HG02852 (cell line): ENCODE results near the gene TPGS1.

Experiments used
- ATAC-seq: cut with Tn5 transposase; IDR thresholded peaks from one replicate; pipeline ENCODE4 v1.9.1; 2021; ENCODE audit warnings: mild to moderate bottlenecking, moderate library complexity; ENCODE audit not compliant: unreplicated experiment

Gene TPGS1, protein sequence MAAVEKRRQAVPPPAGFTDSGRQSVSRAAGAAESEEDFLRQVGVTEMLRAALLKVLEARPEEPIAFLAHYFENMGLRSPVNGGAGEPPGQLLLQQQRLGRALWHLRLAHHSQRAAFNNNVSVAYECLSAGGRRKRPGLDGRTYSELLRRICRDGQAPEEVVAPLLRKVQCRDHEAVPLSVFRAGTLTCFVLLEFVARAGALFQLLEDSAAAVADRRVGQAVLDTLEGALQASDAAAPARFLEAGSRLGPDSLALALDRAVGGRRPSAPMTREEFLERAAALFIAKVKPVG

DNA sequence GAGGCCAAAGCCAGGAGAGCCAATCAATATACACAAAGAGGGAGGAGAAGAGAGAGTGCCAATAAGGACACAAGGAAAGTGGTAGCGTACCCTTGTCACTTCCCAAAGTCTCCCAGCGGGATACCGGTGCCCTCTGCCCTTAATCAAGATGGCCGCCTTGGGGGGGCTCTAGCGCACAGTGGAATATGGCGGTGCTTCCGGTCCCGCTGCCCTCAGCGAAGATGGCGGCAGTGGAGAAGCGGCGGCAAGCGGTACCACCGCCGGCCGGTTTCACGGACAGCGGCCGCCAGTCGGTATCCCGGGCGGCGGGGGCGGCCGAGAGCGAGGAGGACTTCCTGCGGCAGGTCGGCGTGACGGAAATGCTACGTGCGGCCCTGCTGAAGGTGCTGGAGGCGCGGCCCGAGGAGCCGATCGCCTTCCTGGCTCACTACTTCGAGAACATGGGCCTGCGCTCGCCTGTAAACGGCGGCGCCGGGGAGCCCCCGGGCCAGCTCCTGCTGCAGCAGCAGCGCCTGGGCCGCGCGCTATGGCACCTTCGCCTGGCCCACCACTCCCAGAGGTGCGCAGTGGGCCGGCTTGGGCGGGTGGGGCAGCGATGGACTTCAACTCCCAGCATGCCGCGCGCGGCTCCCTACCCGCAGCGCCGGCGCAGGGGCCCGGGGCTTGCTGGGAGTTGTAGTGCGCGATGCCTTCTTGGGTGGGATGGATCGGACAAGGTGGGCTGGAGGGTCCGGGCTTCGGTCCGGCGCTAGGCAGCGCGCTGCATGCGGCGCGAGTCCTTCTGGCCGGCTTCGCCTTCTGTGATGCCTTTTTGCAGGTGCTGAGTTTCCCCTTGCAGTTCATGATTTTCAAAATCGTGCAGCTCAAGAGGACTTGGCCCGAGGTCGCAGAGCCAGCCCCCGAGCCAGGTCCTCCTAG lies at the start of gene TPGS1:
Gene TPGS1 (plus strand): TSS at position 212 of the 918 bp plus-strand sequence. CDS start 10 bp downstream, at position 222.
- peak; percentile 61 for ATAC-seq

DNA sequence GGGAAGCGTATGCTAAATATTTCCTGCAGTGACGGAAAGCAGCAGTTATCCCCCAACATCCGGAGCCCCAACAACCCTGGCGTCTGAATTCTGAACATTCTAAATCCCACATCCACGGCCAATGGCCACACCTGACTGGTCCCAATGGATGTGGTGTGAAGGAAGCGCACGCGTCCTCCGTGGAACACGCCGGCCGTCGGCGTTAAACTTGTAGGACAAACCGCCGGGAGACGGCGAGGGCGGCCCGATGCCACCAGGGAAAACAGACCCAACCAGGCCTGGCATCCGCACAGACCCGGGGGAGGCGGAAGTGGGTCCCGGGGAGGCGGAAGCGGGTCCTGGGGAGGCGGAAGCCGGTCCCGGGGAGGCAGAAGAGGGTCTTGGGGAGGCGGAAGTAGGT lies 49.7 kb upstream of the TPGS1 start:
- ATAC-seq, result no peak

DNA sequence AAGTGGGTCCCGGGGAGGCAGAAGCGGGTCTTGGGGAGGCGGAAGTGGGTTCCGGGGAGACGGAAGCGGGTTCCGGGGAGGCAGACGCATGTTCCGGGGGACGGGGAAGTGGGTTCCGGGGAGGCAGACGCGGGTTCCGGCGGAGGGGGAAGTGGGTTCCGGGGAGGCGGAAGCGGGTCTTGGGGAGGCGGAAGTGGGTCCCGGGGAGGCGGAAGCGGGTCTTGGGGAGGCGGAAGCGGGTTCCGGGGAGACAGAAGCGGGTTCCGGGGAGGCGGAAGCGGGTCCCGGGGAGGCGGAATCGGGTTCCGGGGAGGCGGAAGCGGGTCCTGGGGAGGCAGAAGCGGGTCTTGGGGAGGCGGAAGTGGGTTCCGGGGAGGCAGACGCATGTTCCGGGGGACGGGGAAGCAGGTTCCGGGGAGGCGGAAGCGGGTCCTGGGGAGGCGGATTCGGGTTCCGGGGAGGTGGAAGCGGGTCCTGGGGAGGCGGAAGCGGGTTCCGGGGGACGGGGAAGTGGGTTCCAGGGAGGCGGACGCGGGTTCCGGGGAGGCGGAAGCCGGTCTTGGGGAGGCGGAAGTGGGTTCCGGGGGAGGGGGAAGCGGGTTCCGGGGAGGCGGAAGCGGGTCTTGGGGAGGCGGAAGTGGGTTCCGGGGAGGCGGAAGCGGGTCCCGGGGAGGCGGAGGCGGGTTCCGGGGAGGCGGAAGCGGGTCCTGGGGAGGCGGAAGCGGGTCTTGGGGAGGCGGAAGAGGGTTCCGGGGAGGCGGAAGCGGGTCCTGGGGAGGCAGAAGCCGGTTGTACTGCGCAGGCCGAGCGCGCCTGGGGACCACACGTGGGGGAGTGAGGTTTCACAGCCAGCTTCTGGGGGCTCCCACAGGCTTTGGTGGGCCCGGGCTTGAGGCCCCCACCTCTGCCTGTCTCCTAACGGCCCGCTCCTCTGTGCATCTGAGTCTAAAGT lies 48.9 kb upstream of the TPGS1 start:
- ATAC-seq, result no peak

DNA sequence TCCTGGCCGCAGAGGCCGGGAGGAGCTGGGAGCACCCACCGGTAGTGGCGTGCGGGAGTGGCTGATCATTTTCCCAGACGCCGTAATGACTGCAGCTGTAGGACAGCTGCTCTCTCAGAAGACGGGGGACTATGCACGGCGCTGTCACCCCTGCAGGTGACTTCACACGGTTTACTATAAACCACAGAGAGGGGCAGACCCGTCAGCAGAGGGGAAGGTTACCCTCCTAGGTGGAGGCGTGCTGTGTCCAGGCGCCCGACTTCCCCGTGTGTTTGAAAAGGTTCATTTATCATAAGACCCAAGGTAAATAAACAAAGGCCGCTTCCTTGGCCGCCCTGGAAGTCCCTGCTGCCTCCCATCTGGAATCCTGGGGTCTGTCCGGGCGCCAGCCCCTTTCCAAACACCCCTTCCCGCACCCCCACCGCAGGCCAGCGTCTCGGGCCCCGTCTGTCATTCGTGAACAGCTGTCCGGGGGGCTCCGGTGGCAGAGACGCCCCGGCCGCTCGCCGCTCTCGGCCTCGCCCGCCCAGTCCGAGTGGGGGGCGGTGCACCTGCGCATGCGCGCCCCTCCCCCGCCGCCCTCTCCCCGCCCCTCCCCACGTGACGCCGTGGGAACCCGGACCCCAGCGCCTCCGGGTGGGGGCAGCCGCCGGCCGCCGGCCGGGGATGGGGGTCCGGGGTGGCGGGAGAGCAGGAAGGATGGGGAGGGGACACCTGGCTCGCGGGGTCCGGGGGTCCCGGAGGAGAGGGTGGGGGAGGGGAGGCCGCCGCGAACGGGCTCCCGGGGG lies 47.4 kb upstream of the TPGS1 start:
- no peak for ATAC-seq

DNA sequence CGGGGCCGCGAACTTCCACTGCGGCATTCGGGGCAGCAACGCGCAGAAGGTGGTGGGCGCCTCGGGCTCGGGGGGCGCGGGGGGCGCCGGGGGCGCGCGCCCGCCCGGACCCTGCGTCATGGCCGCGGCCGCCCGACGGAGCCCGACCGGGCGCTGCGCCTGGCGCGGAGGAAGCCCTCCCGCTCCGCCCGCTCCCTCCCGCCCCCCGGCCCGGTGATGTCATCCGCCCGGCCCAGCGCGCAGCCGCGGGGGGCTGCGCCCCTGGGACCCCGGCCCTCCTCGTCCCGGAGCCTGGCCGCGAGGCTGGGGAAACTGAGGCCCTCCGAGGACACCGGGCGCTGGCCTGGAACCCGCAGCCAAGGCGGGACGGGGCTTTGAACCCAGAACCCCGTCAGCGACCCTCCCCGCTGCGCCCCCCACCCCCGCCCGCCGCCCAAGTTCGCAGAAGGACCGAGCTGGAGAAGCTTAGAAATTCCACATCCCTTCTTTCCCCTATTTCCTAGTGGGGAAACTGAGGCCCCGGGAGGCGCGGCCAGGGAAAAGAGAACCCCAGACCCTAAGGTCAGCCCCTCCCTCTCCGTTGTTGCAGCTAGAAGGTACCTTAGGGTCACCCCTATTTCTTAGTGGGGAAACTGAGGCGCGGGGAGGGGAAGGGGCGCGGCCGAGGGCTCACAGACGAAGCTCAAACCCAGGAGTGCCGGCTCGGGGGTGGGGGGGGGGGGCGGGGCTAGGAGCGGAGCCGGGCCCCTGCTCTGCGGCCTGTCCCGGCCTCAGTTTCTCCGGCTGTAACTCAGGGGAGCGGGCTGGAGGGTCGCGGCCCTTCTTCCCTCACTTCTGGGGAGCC lies 46.2 kb upstream of the TPGS1 start, which contains the start of gene SHC2:
Gene SHC2 (minus strand): TSS at position 157 of the 844 bp plus-strand sequence. CDS start 37 bp downstream, at position 120.
- ATAC-seq, result no peak

DNA sequence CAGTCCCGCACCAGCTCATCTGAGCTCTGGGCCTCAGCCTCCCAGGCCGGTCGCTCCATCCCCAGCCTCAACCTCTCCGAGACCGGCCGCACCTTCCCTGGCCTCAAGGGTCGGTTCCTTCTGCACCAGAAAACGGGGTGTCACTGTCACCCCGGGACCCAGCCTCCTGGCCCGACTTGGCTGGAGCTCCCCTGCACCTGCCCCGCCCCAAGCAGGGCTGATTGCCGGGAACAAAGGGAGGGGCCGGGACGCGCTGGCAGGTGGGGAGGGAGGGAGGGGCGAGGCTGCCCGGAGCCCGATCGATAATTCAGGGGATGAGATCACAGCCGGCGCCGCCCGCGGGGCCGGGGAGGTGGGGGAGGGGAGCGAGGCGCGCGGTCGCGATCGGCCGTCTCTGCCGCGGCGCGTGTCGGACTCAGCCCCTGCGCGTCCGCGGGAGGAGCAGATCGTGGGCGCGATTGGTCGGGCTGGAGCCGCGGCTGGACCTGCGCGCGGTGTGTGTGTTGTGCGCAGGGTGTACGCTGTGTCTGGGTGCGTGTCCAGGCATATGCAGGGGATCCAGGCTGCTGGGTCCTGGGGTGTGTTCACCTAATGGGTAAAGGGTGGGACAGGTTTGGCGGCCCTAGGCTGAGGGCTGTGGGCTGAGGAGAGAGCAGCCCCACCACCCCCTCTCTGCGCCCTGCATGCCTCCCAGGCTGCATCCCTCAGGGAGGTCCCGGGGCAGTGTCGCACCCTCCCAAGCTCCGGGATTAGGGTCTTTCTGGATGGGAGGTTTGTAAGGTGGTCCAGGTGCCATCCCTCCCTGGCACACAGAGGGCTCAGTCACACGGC lies 45.4 kb upstream of the TPGS1 start:
- ATAC-seq, result no peak

DNA sequence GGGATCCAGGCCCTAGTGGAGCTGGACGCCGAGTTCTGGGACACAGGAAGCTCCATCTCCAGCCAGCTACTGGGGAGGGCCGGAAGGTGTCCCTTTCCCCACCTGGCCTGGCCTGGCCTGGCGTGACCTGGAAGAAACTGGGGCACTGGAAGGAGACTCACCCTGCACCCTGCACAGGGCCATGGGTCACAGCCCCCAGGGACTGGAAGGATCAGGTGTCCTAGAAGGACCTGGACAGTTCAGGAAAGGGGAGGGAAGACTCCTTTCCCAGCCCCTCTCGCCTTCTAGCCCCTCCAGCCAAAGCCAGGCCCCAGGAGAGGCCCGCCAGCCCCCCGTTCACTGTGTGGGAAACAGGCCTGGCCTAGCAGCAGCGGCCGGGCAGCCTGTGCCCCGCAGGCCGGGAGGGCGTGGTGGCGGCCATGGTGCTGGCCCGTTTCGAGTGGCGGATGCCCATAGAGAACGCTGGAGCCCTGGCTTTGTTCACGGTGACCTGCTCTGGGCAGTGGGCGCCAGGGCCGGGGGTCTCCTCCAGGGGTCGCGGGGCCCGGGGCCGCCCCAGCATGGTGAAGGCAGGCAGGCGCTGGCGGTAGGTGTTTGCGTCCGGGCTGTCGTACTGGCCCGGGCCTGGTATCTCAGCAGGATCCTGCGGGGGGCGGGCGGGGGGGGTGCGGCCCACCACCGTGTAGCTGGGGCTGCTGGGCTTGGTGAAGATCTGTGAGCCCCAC lies 43.7 kb upstream of the TPGS1 start:
- no peak for ATAC-seq

DNA sequence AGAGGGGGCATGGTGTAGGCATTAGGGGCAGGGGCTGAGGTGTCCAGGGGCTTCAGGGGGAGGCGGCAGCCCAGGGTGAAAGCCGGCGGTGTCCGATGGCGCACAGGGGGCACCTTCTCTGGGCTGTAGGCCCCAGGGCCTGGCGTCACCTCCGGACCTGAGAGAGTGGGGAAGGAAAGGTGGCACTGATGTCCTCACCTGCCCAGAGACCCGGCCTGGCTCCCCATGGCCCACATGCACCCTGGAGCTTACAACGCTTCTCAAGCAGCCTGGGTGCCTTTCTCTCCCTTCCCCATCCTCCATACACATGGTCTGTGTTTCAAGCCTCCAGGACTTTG lies 43.1 kb upstream of the TPGS1 start:
- no peak for ATAC-seq

DNA sequence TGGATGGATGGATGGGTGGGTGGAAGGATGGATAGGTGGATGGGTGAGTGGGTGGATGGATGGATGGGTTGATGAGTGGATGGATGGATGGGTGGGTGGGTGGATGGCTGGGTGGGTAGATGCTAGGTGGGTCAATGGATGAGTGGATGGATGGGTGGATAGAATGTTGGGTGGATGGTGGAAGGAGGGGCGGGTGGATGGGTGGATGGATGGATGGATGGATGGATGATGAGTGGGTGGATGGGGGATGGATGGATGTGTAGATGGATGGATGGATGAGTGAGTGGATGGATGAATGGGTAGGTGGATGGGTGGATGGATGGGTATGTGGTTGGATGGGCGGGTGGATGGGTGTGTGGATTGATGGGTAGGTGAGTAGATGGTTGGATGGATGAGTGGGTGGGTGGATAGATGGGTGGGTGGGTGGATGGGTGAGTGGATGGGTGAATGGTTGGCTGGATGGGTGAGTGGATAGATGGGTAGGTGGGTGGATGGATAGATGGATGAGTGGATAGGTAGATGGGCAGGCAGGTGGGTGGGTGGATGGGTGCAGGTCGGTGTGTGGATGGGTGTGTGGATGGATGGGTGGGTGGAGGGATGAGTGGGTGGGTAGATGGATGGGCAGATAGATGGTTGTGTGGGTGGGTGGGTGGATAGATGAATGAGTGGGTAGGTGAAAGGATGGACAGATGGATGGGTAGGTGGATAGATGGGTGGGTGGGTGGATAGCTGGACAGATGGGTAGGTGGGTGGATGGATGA lies 42.1 kb upstream of the TPGS1 start:
- ATAC-seq, result no peak

DNA sequence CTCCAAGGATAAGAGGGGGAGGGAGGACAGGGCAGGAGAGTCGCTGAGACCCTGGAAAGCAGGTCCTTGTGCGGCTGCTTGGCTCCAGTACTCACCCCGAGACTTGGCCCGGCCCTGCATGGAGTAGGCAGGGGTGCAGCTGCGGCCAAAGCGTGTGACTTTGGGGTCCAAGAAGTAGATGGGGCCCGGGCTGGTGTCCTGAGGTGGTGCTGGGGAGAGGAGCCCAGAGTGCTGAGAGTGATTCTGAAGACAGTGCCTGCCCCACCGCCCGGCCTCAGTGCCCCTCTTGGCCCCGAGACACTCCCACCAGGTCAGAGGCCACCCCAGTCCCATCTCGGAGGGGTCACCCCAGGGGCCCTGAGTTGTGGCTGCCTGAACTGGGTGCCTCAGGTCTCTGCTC lies 39.7 kb upstream of the TPGS1 start:
- no peak for ATAC-seq

DNA sequence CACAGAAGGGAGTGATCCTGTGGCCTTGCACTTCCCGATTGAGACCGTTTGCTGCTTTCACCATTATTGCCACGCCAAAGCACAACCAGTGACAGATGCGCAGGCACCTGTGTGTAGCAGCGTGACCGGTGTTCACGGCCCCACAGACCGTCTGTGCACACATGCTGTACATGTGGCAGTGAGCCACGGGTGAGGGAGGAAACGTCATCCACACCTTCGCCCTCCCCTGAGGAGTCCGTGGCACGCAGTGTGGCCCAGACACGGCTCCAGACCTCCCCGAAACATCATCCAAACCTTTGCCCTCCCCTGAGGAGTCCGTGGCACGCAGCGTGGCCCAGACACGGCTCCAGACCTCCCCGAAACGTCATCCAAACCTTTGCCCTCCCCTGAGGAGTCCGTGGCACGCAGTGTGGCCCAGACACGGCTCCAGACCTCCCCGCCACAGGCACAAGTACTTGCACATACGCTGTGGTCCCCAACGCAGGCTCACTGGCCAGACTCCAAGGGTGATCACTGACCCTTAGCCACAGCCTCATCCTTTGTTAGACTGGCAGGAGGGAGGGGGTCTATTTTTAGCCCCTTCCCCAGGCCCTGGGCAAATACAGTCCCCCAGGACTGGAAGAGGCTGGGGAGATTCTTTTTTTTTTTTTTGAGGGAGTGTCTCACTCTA lies 38.6 kb upstream of the TPGS1 start:
- no peak for ATAC-seq

DNA sequence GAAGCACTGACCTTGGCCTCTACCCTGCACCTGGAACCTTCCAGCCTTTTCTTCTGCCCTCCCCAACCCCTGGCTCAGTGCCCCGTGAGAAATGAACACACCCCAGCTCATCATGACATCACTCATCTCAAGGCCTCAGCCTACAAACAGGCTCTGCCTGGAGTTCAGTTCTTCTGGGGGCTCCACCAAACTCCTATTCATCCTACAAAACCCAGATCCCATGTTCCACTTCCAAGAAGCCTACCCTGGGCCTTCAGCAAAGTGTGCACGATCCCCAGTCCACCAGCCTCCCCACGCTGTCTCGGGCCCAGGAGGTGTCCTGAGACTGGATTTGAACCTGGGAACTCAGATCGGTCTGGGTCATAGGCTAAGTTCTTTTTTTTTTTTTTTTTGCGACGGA lies 37.5 kb upstream of the TPGS1 start:
- no peak for ATAC-seq

DNA sequence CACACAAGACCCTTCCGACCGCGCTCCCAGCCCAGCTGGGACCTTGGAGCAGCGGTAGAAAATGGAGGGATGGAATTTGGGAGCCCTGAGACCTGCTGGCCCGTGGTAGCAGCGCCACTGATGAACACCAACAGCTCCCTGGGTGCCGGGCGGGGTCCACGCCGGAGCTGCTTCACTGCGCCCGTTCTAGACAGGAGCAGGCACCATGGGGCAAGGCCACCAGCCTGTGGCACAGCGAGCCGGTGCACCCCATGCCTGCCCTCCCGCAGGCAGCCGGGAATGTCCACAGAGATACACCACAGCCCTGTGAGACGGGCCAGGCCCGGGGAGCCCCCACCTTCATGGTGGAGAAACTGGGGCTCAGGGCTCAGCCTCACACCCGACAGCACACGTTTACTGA lies 36.6 kb upstream of the TPGS1 start:
- no peak for ATAC-seq

DNA sequence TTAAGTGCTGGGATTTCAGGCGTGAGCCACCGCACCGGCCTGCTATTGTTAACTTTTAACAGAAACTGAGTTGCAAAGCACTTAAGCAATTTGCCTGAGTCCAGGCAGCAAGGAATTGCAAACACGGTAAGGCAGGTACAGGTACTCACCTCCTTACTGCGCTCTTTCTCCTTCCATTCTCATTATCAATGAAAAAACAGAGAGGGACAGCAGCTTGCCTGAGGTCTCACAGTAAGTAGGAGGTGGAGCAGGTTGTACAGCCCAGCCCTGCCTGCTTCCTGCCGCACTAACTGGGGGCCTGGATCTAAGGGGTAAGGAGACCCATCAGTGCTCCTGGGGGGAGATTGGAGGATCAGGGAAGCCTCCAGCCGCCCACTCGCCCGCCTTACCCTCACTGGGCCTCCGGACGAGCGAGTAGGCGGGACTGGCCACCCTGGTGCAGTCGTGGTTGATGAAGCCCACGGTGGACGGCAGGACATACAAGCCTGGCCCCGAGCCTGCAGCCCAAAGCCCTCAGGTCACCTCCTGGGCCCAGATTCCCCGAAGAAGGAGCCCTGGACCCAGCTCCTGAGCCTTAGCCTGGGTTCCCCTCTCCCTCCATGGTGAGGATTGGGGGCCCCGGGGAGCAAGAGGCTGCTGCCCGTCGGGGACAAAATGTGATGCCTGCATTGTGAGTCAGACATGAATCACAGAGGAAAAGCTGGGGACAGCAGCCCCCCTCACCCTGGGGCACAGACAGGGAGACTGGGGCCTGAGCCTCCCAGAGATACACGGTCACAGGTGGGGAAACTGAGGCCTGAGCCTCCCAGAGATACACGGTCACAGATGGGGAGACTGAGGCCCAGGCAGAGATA lies 35.1 kb upstream of the TPGS1 start:
- no peak for ATAC-seq
